GM10248 (cell line): Measurements from ENCODE around the gene SPI1.
"Not testable (repeated sequence)": the region's sequence is repeated elsewhere in the genome, so short reads cannot be mapped to it uniquely, and the experiment has no call there.

Experiments
- CTCF ChIA-PET: fragments of 300-600 bp; sonication (Branson Sonifier 250); formaldehyde crosslinking; extraction: SDS; loops from one replicate; lab custom pipeline; 2021; ENCODE audit warnings: antibody characterized with exemption; lab: Yijun Ruan, JAX
- POLR2A ChIA-PET: fragments of 350-650 bp; sonication (Branson Sonifier 250); formaldehyde crosslinking; extraction: SDS; loops from one replicate; lab custom pipeline; 2020; ENCODE audit warnings: antibody characterized with exemption; lab: Yijun Ruan, JAX
- DNase-seq: peaks from one replicate; pipeline ENCODE4 v3.0.0; 2012; ENCODE audit errors: extremely low spot score
- CTCF ChIP-seq: IDR thresholded peaks from 2 replicates; pipeline ENCODE4 v1.5.1; 2012; ENCODE audit warnings: mild to moderate bottlenecking, low read depth; ENCODE audit errors: extremely low read depth, missing control alignments, control extremely low read depth

The SPI1 gene

GRCh38 chr11:47340980-47341775 is 37.2 kb downstream of the SPI1 start:
- no peak for TF ChIP-seq CTCF
- CTCF ChIA-PET: interaction anchor here (1.1 kb wide), 2 partner anchors 20 to 33 kb away, joined by 3 read pairs; no protein-coding TSS in a partner anchor
- no peak for DNase-seq
- POLR2A ChIA-PET: interaction anchor here (0.6 kb wide), 1 partner anchor 200 kb away, joined by 3 read pairs; no protein-coding TSS in a partner anchor

- ChIA-PET POLR2A (no interaction called here), CTCF (no interaction called here)
- no peak for DNase-seq
- no peak for TF ChIP-seq CTCF
Observed at GRCh38 chr11:47340010-47340409, 38.3 kb downstream of the SPI1 start.

- ChIA-PET CTCF (interaction anchor here (1.0 kb wide), 1 partner anchor 36 kb away, joined by 3 read pairs; no protein-coding TSS in a partner anchor), POLR2A (no interaction called here)
- DNase-seq: no peak
- TF ChIP-seq CTCF: no peak
Observed at GRCh38 chr11:47338396-47339241, 39.7 kb downstream of the SPI1 start.

GRCh38 chr11:47337229-47337924 is 41.0 kb downstream of the SPI1 start:
- POLR2A ChIA-PET: no interaction called here
- no peak for DNase-seq
- TF ChIP-seq CTCF: no peak
- CTCF ChIA-PET: interaction anchor here (1.8 kb wide), 1 partner anchor 37 kb away, joined by 6 read pairs; no protein-coding TSS in a partner anchor

GRCh38 chr11:47336595-47336994 is 41.8 kb downstream of the SPI1 start:
- POLR2A ChIA-PET: no interaction called here
- CTCF ChIA-PET: interaction anchor here (1.0 to 1.8 kb wide), 4 partner anchors 10 to 77 kb away, joined by 3 to 6 read pairs (median 3); no protein-coding TSS in a partner anchor
- TF ChIP-seq CTCF: no peak
- DNase-seq: no peak

- no peak for TF ChIP-seq CTCF
- ChIA-PET POLR2A (no interaction called here), CTCF (interaction anchor here (1.2 to 1.8 kb wide), 3 partner anchors 9 to 76 kb away, joined by 3 to 6 read pairs (median 3); no protein-coding TSS in a partner anchor)
- no peak for DNase-seq
Observed at GRCh38 chr11:47335733-47336132, 42.6 kb downstream of the SPI1 start.

- POLR2A ChIA-PET: not testable (repeated sequence)
Observed at GRCh38 chr11:47334699-47335411, 43.5 kb downstream of the SPI1 start.

More at GRCh38 chr11:47334699-47335411, 43.5 kb downstream of the SPI1 start:
- CTCF ChIA-PET: interaction anchor here (2.7 kb wide), 1 partner anchor 11 kb away, joined by 7 read pairs; no protein-coding TSS in a partner anchor
- not testable (repeated sequence) for DNase-seq
